Fibroblast of lung (primary cell): Measurements from ENCODE around the gene TMEM233. TPM values are rescaled to one million over a fixed set of nuclear protein-coding genes. Genes with fewer than 3 reads are reported as not detected.

Experiments used
- DNase-seq, 2 donors: peaks; one replicate each; pipeline versions ENCODE4 v3.0.0 to v3.0.0-alpha.2; 2010; ENCODE audit warnings: low read depth in 2 of 2
- H2AFZ ChIP-seq: 2 replicates; pipeline ENCODE4 v1.5.1; 2012; ENCODE audit warnings: low read length, control low read depth, inconsistent platforms
- H3K27ac ChIP-seq: 2 replicates; pipeline ENCODE4 v1.5.1; 2011; ENCODE audit warnings: low read length, control low read depth; ENCODE audit not compliant: insufficient read depth
- H3K27me3 ChIP-seq: 2 replicates; pipeline ENCODE4 v1.5.1; 2011; ENCODE audit warnings: mild to moderate bottlenecking, low read length; ENCODE audit not compliant: control insufficient read depth, insufficient read depth
- H3K36me3 ChIP-seq: 2 replicates; pipeline ENCODE4 v1.5.1; 2011; ENCODE audit warnings: low read length; ENCODE audit not compliant: control insufficient read depth, insufficient read depth
- H3K4me1 ChIP-seq: 2 replicates; pipeline ENCODE4 v1.5.1; 2011; ENCODE audit warnings: low read length; ENCODE audit not compliant: control insufficient read depth, insufficient read depth; ENCODE audit errors: extremely low read depth
- H3K4me2 ChIP-seq: 2 replicates; pipeline ENCODE4 v1.5.1; 2011; ENCODE audit warnings: low read length, control low read depth; ENCODE audit not compliant: insufficient read depth; ENCODE audit errors: extremely low read depth
- H3K4me3 ChIP-seq, 4 experiments: fragments of 200-600 bp in 1 of 4; sonication (generic) in 1 of 4; replicated peaks in 1 of 4; 2 replicates each; pipeline ENCODE4 v1.5.1; 2011 to 2016; ENCODE audit warnings: low read length in 4 of 4, low read depth in 3 of 4, mild to moderate bottlenecking in 3 of 4, control low read depth in 2 of 4, inconsistent platforms in 1 of 4, mixed read lengths in 1 of 4; ENCODE audit not compliant: insufficient read depth in 1 of 4; ENCODE audit errors: control extremely low read depth in 1 of 4
- H3K79me2 ChIP-seq: 2 replicates; pipeline ENCODE4 v1.5.1; 2012; ENCODE audit warnings: mild to moderate bottlenecking, low read length, inconsistent platforms; ENCODE audit not compliant: control insufficient read depth, insufficient read depth
- H3K9ac ChIP-seq: 2 replicates; pipeline ENCODE4 v1.5.1; 2011; ENCODE audit warnings: mild to moderate bottlenecking, low read length, control low read depth; ENCODE audit not compliant: insufficient read depth
- H3K9me3 ChIP-seq: 2 replicates; pipeline ENCODE4 v1.5.1; 2012; ENCODE audit warnings: low read depth, low read length; ENCODE audit not compliant: control insufficient read depth, insufficient read depth
- H4K20me1 ChIP-seq: 2 replicates; pipeline ENCODE4 v1.5.1; 2011; ENCODE audit warnings: low read length; ENCODE audit not compliant: control insufficient read depth, insufficient read depth; ENCODE audit errors: extremely low read depth
- CTCF ChIP-seq, 2 donors: IDR thresholded peaks in 1 of 2; conservative IDR thresholded peaks in 1 of 2; 1 replicate in 1 of 2; 2 replicates in 1 of 2; pipeline ENCODE4 v1.5.1; 2011 to 2012; ENCODE audit warnings: low read length in 2 of 2, control low read depth in 1 of 2, inconsistent platforms in 1 of 2, low read depth in 1 of 2, mild to moderate bottlenecking in 1 of 2
- EZH2 ChIP-seq: IDR thresholded peaks from 2 replicates; pipeline ENCODE4 v1.5.1; 2012; ENCODE audit warnings: low read length, control low read depth, mild to moderate bottlenecking; ENCODE audit errors: missing control alignments
- polyA plus RNA-seq, 2 donors: library from polyadenylated mRNA; depleted of rRNA in 1 of 2; stranded (reverse) in 1 of 2; unstranded in 1 of 2; fragments of >200 nt; gene quantifications; 2 replicates each; pipeline ENCODE4 v1.2.1, GENCODE V29; 2011 to 2012; ENCODE audit warnings: missing spikeins in 1 of 2
- total RNA-seq: library from RNA; depleted of rRNA; stranded (reverse); fragments of >200 nt; gene quantifications from 2 replicates; pipeline ENCODE4 v1.2.1, GENCODE V29; 2014

The TMEM233 gene
- total and polyA plus RNA-seq, 2 donors (not counting 1 experiment from before 2014, with no cell fraction given), result under 0.01 TPM; not detected in 1

- no peak for DNase-seq
- Histone ChIP-seq H3K36me3 (no peaks in the 10 kb centered on the region), H2AFZ (no peak overlapping the region), H3K9me3 (no peaks in the 10 kb centered on the region), H4K20me1 (no peaks in the 10 kb centered on the region), H3K79me2 (no peaks in the 10 kb centered on the region), H3K4me2 (no peak overlapping the region), H3K9ac (no peak overlapping the region), H3K4me3 (no peak overlapping the region), H3K27ac (no peak overlapping the region), H3K4me1 (no peaks in the 10 kb centered on the region), H3K27me3 (no peaks in the 10 kb centered on the region)
- TF ChIP-seq CTCF (conservative IDR thresholded peaks at IDR 0.05 in 1 of 2, IDR thresholded peaks at IDR 0.05 in 1 of 2; ENCODE audit: low read depth in 1 of 2, low read length in 2 of 2) (no peak), EZH2 (no peak)
Observed at GRCh38 chr12:119547001-119547400, 46.6 kb upstream of the TMEM233 start.

DNA sequence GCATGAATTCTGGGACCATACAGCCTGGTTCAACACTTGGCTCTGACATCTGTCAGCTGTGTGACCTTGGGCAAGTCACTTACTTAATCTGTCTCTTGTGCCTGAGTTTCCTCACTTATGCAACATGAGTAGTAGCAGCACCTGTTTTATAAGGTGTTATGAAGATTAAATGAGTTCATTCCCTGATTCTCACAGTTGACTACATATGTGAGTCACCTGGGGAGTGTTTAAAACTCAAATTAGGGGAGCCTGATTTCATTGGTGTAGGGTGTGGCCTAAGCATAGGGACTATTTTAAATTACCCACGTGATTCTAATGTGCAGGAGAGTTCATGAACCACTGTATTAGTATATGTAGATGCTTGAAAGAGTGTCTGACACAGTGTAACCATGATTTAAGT lies 36.7 kb upstream of the TMEM233 start:
- no peaks in the 10 kb centered on the region for H3K4me1 ChIP-seq
- DNase-seq, result no peak
- TF ChIP-seq EZH2, result no peak
- TF ChIP-seq CTCF (conservative IDR thresholded peaks at IDR 0.05 in 1 of 2, IDR thresholded peaks at IDR 0.05 in 1 of 2; ENCODE audit: low read depth in 1 of 2, low read length in 2 of 2), result no peak

GRCh38 chr12:119565404-119565803 lies 28.2 kb upstream of the TMEM233 start:
- H3K4me2 ChIP-seq, result no peak overlapping the region
- no peaks in the 10 kb centered on the region for H3K4me1 ChIP-seq
- no peaks in the 10 kb centered on the region for H3K27me3 ChIP-seq
- no peak overlapping the region for H2AFZ ChIP-seq
- H4K20me1 ChIP-seq, result no peaks in the 10 kb centered on the region
- no peak overlapping the region for H3K9ac ChIP-seq
- no peak overlapping the region for H3K4me3 ChIP-seq
- H3K79me2 ChIP-seq, result no peaks in the 10 kb centered on the region
- no peak for TF ChIP-seq CTCF (conservative IDR thresholded peaks at IDR 0.05 in 1 of 2, IDR thresholded peaks at IDR 0.05 in 1 of 2; ENCODE audit: low read depth in 1 of 2, low read length in 2 of 2)
- TF ChIP-seq EZH2, result no peak
- H3K27ac ChIP-seq, result no peak overlapping the region
- H3K9me3 ChIP-seq, result no peaks in the 10 kb centered on the region
- no peaks in the 10 kb centered on the region for H3K36me3 ChIP-seq
- DNase-seq, result no peak

More for the DNA sequence above, 36.7 kb upstream of the TMEM233 start:
- Histone ChIP-seq H2AFZ (no peak overlapping the region), H3K9me3 (no peaks in the 10 kb centered on the region), H3K27me3 (no peaks in the 10 kb centered on the region), H3K36me3 (no peaks in the 10 kb centered on the region), H3K4me3 (no peak overlapping the region), H3K27ac (no peak overlapping the region), H3K4me2 (no peak overlapping the region), H4K20me1 (no peaks in the 10 kb centered on the region), H3K9ac (no peak overlapping the region), H3K79me2 (no peaks in the 10 kb centered on the region)
